SK-N-SH (cell line): ENCODE measurements around the gene PHIP. TPM values are rescaled to one million over a fixed set of nuclear protein-coding genes. Genes with fewer than 3 reads are reported as not detected.

ENCODE experiments used
- CTCF ChIA-PET: fragments of 300-600, 350-600 bp; formaldehyde crosslinking; extraction: SDS; loops from one replicate; lab custom pipeline; 2021; lab: Yijun Ruan, JAX
- POLR2A ChIA-PET: fragments of 350-600 bp; sonication (Branson Sonifier 250); formaldehyde crosslinking; extraction: SDS; loops from one replicate; lab custom pipeline; 2020; ENCODE audit warnings: antibody characterized with exemption, inconsistent platforms; lab: Yijun Ruan, JAX
- DNase-seq: peaks from one replicate; pipeline ENCODE4 v3.0.0; 2012
- H2AFZ ChIP-seq: fragments of 200-600 bp; sonication (generic); 2 replicates; pipeline ENCODE4 v1.8.1; 2016; ENCODE audit warnings: antibody characterized with exemption, mild to moderate bottlenecking, low read depth
- H3F3A ChIP-seq: fragments of 200-600 bp; sonication (generic); replicated peaks from 2 replicates; pipeline ENCODE3; 2016; ENCODE audit warnings: antibody characterized with exemption, mild to moderate bottlenecking; ENCODE audit not compliant: insufficient read depth
- H3K27ac ChIP-seq, 2 experiments: fragments of 200-500 bp in 1 of 2; fragments of 200-600 bp in 1 of 2; sonication (Bioruptor generic) in 1 of 2; sonication (generic), shearing (Covaris generic) in 1 of 2; 2 replicates each; pipeline versions ENCODE4 v1.5.1 to v1.6.1; 2014 to 2016; ENCODE audit warnings: low read depth in 2 of 2, inconsistent platforms in 1 of 2, low read length in 1 of 2, mild to moderate bottlenecking in 1 of 2, mixed read lengths in 1 of 2
- H3K27me3 ChIP-seq: fragments of 200-600 bp; sonication (generic), shearing (Covaris generic); 2 replicates; pipeline ENCODE4 v1.6.1; 2016; ENCODE audit warnings: mixed run types; ENCODE audit not compliant: insufficient read depth
- H3K36me3 ChIP-seq, 2 experiments: fragments of 200-500 bp in 1 of 2; fragments of 200-600 bp in 1 of 2; sonication (Bioruptor generic) in 1 of 2; sonication (generic) in 1 of 2; replicated peaks in 1 of 2; 2 replicates each; pipeline versions ENCODE3 to v1.5.1; 2014 to 2016; ENCODE audit warnings: low read length in 1 of 2, mild to moderate bottlenecking in 1 of 2; ENCODE audit not compliant: insufficient read depth in 2 of 2, control insufficient read depth in 1 of 2
- H3K4me1 ChIP-seq, 2 experiments: fragments of 200-500 bp in 1 of 2; fragments of 200-600 bp in 1 of 2; sonication (Bioruptor generic) in 1 of 2; sonication (generic), shearing (Covaris generic) in 1 of 2; 2 replicates each; pipeline versions ENCODE4 v1.5.1 to v1.6.1; 2014 to 2016; ENCODE audit warnings: low read depth in 1 of 2, low read length in 1 of 2, mixed run types in 1 of 2; ENCODE audit not compliant: insufficient read depth in 2 of 2, control insufficient read depth in 1 of 2
- H3K4me2 ChIP-seq: fragments of 200-600 bp; sonication (generic), shearing (Covaris generic); 2 replicates; pipeline ENCODE4 v1.6.1; 2017; ENCODE audit warnings: mixed run types
- H3K4me3 ChIP-seq, 2 experiments: fragments of 200-500 bp in 1 of 2; fragments of 200-600 bp in 1 of 2; sonication (Bioruptor generic) in 1 of 2; sonication (generic), shearing (Covaris generic) in 1 of 2; 2 replicates each; pipeline versions ENCODE4 v1.5.1 to v1.8.1; 2014 to 2016; ENCODE audit warnings: low read depth in 2 of 2, inconsistent platforms in 1 of 2, low read length in 1 of 2, mild to moderate bottlenecking in 1 of 2, mixed read lengths in 1 of 2, moderate library complexity in 1 of 2
- H3K79me2 ChIP-seq: fragments of 200-600 bp; sonication (generic); 2 replicates; pipeline ENCODE4 v1.8.1; 2017; ENCODE audit warnings: mild to moderate bottlenecking; ENCODE audit not compliant: insufficient read depth
- H3K9ac ChIP-seq: fragments of 200-600 bp; sonication (generic); 2 replicates; pipeline ENCODE4 v1.6.1; 2017; ENCODE audit warnings: mixed run types
- H3K9me2 ChIP-seq: fragments of 200-600 bp; sonication (generic); 2 replicates; pipeline ENCODE4 v1.6.1; 2017; ENCODE audit warnings: mixed run types
- H3K9me3 ChIP-seq: fragments of 200-600 bp; sonication (generic); 2 replicates; pipeline ENCODE4 v1.6.1; 2017; ENCODE audit warnings: mixed run types, mild to moderate bottlenecking, moderate library complexity
- H4K20me1 ChIP-seq: fragments of 200-600 bp; sonication (generic); 2 replicates; pipeline ENCODE4 v1.6.1; 2017; ENCODE audit warnings: mild to moderate bottlenecking, mixed run types; ENCODE audit not compliant: insufficient read depth
- CHD2 ChIP-seq: fragments of 150-350 bp; IDR thresholded peaks from 2 replicates; pipeline ENCODE4 v1.6.1; 2018; ENCODE audit warnings: low read length; ENCODE audit not compliant: partially characterized antibody
- EZH2phosphoT487 ChIP-seq: fragments of 200-600 bp; sonication (generic); IDR thresholded peaks from 2 replicates; pipeline ENCODE4 v1.6.1; 2017; ENCODE audit warnings: low read depth, mixed run types, mild to moderate bottlenecking, antibody characterized with exemption, moderate library complexity, borderline replicate concordance
- GATA2 ChIP-seq: sonication (generic); formaldehyde crosslinking; IDR thresholded peaks from 2 replicates; pipeline ENCODE4 v1.5.0; 2020; ENCODE audit warnings: mild to moderate bottlenecking, missing genetic modification reagents
- MEF2A ChIP-seq: IDR thresholded peaks from 2 replicates; pipeline ENCODE4 v1.4.0; 2012; ENCODE audit warnings: low read depth, borderline replicate concordance
- MXI1 ChIP-seq: IDR thresholded peaks from 2 replicates; pipeline ENCODE4 v1.6.1; 2012; ENCODE audit warnings: mild to moderate bottlenecking, low read depth, low read length, improper control_type of control experiment
- RCOR1 ChIP-seq: fragments of 150-350 bp; IDR thresholded peaks from 2 replicates; pipeline ENCODE4 v1.6.1; 2017; ENCODE audit warnings: antibody characterized with exemption, low read length
- REST ChIP-seq: IDR thresholded peaks from 2 replicates; pipeline ENCODE4 v1.6.1; 2012; ENCODE audit warnings: mild to moderate bottlenecking, low read depth, low read length, moderate library complexity
- RFX5 ChIP-seq: IDR thresholded peaks from 2 replicates; pipeline ENCODE4 v1.6.1; 2012; ENCODE audit warnings: mild to moderate bottlenecking, improper control_type of control experiment, low read length
- RXRA ChIP-seq: IDR thresholded peaks from 2 replicates; pipeline ENCODE4 v1.4.0; 2012; ENCODE audit warnings: low read depth, mild to moderate bottlenecking, borderline replicate concordance
- SIN3A ChIP-seq: IDR thresholded peaks from 2 replicates; pipeline ENCODE4 v1.6.1; 2012; ENCODE audit warnings: low read depth, mild to moderate bottlenecking, low read length, moderate library complexity, borderline replicate concordance
- TAF1 ChIP-seq: IDR thresholded peaks from 2 replicates; pipeline ENCODE4 v1.6.1; 2012; ENCODE audit warnings: low read depth, mild to moderate bottlenecking, low read length, moderate library complexity, borderline replicate concordance
- USF2 ChIP-seq: fragments of 150-350 bp; IDR thresholded peaks from 2 replicates; pipeline ENCODE4 v1.6.1; 2017; ENCODE audit warnings: antibody characterized with exemption, low read length, low read depth, borderline replicate concordance
- WGBS: methylation state at CpG from one replicate; pipeline ENCODE4 v1.1.6; 2017; ENCODE audit warnings: low lambda C conversion rate; 5-methylcytosine and 5-hydroxymethylcytosine counted together
- polyA plus RNA-seq, 3 experiments: library from polyadenylated mRNA; depleted of rRNA; stranded (reverse); fragments of >200 nt; gene quantifications; 2 replicates each; pipeline ENCODE4 v1.2.3, GENCODE V29; 2012
- TF ChIP-seq, protein P1 (sequence below): IDR thresholded peaks from 2 replicates; pipeline ENCODE4 v1.4.0; 2012; ENCODE audit warnings: low read depth
- TF ChIP-seq, protein P2 (sequence below): fragments of 150-350 bp; IDR thresholded peaks from 2 replicates; pipeline ENCODE4 v1.6.1; 2016; ENCODE audit warnings: mild to moderate bottlenecking, low read depth, low read length

The PHIP gene
- polyA plus RNA-seq, 1 of the 3 experiments (the other 2 are of a cell fraction) = 1.7 TPM

DNA sequence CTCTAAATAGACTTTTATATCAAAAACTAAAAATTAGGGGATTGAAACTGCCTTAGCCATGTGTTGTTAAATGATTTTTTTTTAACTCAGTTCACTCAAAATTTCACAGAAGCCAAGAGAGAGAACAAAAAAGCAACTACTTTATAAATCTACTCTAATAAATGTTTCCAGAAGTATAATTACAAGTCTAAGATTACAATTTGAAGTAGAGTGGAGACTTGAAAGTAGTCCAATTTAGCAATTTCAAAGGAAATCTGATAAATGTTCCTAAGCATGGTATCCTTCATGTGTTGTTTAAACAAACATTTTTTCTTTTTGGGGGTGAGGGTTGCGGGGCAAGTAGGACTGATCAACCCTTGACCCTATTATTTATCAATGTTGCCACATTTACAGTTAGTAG is 72.6 kb downstream of the PHIP start:
- peak overlapping the region; percentile 32; the same call in 1 of the 2 replicates for H2AFZ ChIP-seq
- H4K20me1 ChIP-seq = no peaks in the 10 kb centered on the region
- 88% methylated on average over 1 of the region's 1 CpG for WGBS
- H3K4me2 ChIP-seq = peak overlapping the region; percentile 55
- no peak for DNase-seq
- H3K4me3 ChIP-seq = 0 out of 4 replicates have a peak overlapping the region, but pooled peaks of 1 of the 2 experiments have one; percentile 10
- H3K79me2 ChIP-seq = no peaks in the 10 kb centered on the region
- H3K27ac ChIP-seq = peak overlapping the region; percentile 36 to 55
- CTCF ChIA-PET = no interaction called here
- no peaks in the 10 kb centered on the region for H3K27me3 ChIP-seq
- H3K36me3 ChIP-seq = peaks cover 47 to 58% of the 10 kb centered on the region in 2 experiments
- TF ChIP-seq, protein P1, sequence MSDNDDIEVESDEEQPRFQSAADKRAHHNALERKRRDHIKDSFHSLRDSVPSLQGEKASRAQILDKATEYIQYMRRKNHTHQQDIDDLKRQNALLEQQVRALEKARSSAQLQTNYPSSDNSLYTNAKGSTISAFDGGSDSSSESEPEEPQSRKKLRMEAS = no peak
- no peak for TF ChIP-seq CHD2
- no peak for TF ChIP-seq REST
- no peak for TF ChIP-seq MXI1
- no peak for TF ChIP-seq EZH2phosphoT487
- no peak for TF ChIP-seq RFX5
- TF ChIP-seq, protein P2, sequence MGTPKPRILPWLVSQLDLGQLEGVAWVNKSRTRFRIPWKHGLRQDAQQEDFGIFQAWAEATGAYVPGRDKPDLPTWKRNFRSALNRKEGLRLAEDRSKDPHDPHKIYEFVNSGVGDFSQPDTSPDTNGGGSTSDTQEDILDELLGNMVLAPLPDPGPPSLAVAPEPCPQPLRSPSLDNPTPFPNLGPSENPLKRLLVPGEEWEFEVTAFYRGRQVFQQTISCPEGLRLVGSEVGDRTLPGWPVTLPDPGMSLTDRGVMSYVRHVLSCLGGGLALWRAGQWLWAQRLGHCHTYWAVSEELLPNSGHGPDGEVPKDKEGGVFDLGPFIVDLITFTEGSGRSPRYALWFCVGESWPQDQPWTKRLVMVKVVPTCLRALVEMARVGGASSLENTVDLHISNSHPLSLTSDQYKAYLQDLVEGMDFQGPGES = no peak
- TF ChIP-seq USF2 = no peak
- no peak for TF ChIP-seq RXRA
- TF ChIP-seq SIN3A = no peak
- TF ChIP-seq TAF1 = no peak
- no peak for TF ChIP-seq GATA2 (CRISPR knock-in tag)
- TF ChIP-seq MEF2A = no peak
- no peak for TF ChIP-seq RCOR1
- TF ChIP-seq, all 33 proteins: peak for 0
- peaks cover 10% of the 10 kb centered on the region for H3F3A ChIP-seq
- H3K9me3 ChIP-seq = no peaks in the 10 kb centered on the region
- no peak overlapping the region; the same call in 1 of the 2 replicates for H3K9ac ChIP-seq
- POLR2A ChIA-PET = no interaction called here
- no peaks in the 10 kb centered on the region for H3K9me2 ChIP-seq
- H3K4me1 ChIP-seq = peaks cover 0 to 20% of the 10 kb centered on the region in 2 experiments; a peak in 3 of 4 replicates
